Activated naive CD8-positive, alpha-beta T cell treated with anti-CD3 and anti-CD28 coated beads, Interleukin-2, amount 50 U/mL, for 24 hours (primary cell): Measurements from ENCODE around the gene IL15.

ENCODE experiments used
- ATAC-seq: fragments of 150-1000 bp; cut with Tn5 transposase; one replicate; pipeline ENCODE4 v1.10.0; 2021
- DNase-seq: peaks from one replicate; pipeline ENCODE4 v3.0.0; 2021
- H3K27ac Mint-ChIP-seq: one replicate; pipeline ENCODE4 v1.8.0; 2021; ENCODE audit warnings: mild to moderate bottlenecking, mixed read lengths
- H3K27me3 Mint-ChIP-seq: one replicate; pipeline ENCODE4 v1.8.0; 2021; ENCODE audit warnings: mixed read lengths
- H3K36me3 Mint-ChIP-seq: one replicate; pipeline ENCODE4 v1.8.0; 2021; ENCODE audit warnings: low read depth, mixed read lengths
- H3K4me1 Mint-ChIP-seq: one replicate; pipeline ENCODE4 v1.8.0; 2021; ENCODE audit warnings: mixed read lengths
- H3K4me3 Mint-ChIP-seq: one replicate; pipeline ENCODE4 v1.8.0; 2021; ENCODE audit warnings: mild to moderate bottlenecking, moderate library complexity, mixed read lengths
- H3K9me3 Mint-ChIP-seq: one replicate; pipeline ENCODE4 v1.8.0; 2021; ENCODE audit warnings: mixed read lengths

Gene IL15

GRCh38 chr4:141637565-141637964 lies 1.2 kb downstream of the IL15 start:
- Mint-ChIP-seq H3K9me3 (no peaks in the 10 kb centered on the region), H3K27me3 (peaks cover 19% of the 10 kb centered on the region), H3K36me3 (no peaks in the 10 kb centered on the region), H3K4me1 (peaks cover 22% of the 10 kb centered on the region), H3K27ac (no peak overlapping the region), H3K4me3 (peak overlapping the region; percentile 93)
- DNase-seq (no peak), ATAC-seq (no peak)

- Mint-ChIP-seq H3K4me1 (peaks cover 22% of the 10 kb centered on the region), H3K36me3 (no peaks in the 10 kb centered on the region), H3K27ac (no peak overlapping the region), H3K9me3 (no peaks in the 10 kb centered on the region), H3K27me3 (peaks cover 19% of the 10 kb centered on the region), H3K4me3 (no peak overlapping the region)
- DNase-seq (no peak), ATAC-seq (no peak)
These were observed 1.8 kb downstream of the IL15 start for GRCh38 chr4:141638230-141638629.

DNA sequence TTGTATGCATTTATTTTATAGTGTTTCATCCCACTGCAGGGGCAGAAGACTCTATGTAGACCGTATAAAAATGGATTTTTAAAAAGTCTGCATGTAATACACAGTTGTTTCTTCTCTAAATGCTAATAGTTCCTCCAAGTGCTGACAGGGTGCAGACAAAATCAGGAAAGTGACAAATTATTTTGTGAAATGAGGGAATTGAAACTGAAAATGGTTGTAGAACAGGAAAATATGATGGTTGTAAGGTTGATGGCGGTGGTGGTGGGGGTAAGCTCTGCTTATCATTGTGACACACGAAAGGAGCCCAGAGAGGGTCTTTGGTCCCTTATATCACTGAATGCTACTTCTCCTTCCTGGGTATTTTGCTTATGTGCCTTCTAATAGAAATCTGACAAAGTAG lies 4.3 kb downstream of the IL15 start:
- Mint-ChIP-seq H3K4me3 (no peak overlapping the region), H3K27ac (no peak overlapping the region), H3K36me3 (no peaks in the 10 kb centered on the region), H3K4me1 (peaks cover 24% of the 10 kb centered on the region), H3K9me3 (no peaks in the 10 kb centered on the region), H3K27me3 (peaks cover 18% of the 10 kb centered on the region)
- no peak for DNase-seq
- no peak for ATAC-seq

GRCh38 chr4:141642063-141642462 lies 5.7 kb downstream of the IL15 start:
- ATAC-seq (no peak), DNase-seq (no peak)
- Mint-ChIP-seq H3K36me3 (no peaks in the 10 kb centered on the region), H3K4me3 (no peak overlapping the region), H3K27me3 (peaks cover 13% of the 10 kb centered on the region), H3K9me3 (no peaks in the 10 kb centered on the region), H3K4me1 (peaks cover 19% of the 10 kb centered on the region), H3K27ac (no peak overlapping the region)

GRCh38 chr4:141642711-141643110 lies 6.3 kb downstream of the IL15 start:
- Mint-ChIP-seq H3K27me3 (peaks cover 10% of the 10 kb centered on the region), H3K9me3 (no peaks in the 10 kb centered on the region), H3K27ac (no peak overlapping the region), H3K4me3 (no peak overlapping the region), H3K36me3 (no peaks in the 10 kb centered on the region), H3K4me1 (peaks cover 15% of the 10 kb centered on the region)
- DNase-seq (no peak), ATAC-seq (no peak)

GRCh38 chr4:141643557-141643956 lies 7.2 kb downstream of the IL15 start:
- no peaks in the 10 kb centered on the region for H3K9me3 Mint-ChIP-seq
- DNase-seq: no peak
- H3K27ac Mint-ChIP-seq: no peak overlapping the region

GRCh38 chr4:141645611-141646340 lies 9.4 kb downstream of the IL15 start:
- DNase-seq (no peak), ATAC-seq (no peak)
- H3K36me3 Mint-ChIP-seq: no peaks in the 10 kb centered on the region
- no peak overlapping the region for H3K27ac Mint-ChIP-seq
- H3K4me1 Mint-ChIP-seq: peaks cover 8% of the 10 kb centered on the region
- no peaks in the 10 kb centered on the region for H3K27me3 Mint-ChIP-seq
- no peaks in the 10 kb centered on the region for H3K9me3 Mint-ChIP-seq
- H3K4me3 Mint-ChIP-seq: no peak overlapping the region

More at GRCh38 chr4:141643557-141643956, 7.2 kb downstream of the IL15 start:
- Mint-ChIP-seq H3K36me3 (no peaks in the 10 kb centered on the region), H3K4me1 (peaks cover 15% of the 10 kb centered on the region), H3K27me3 (peaks cover 5% of the 10 kb centered on the region), H3K4me3 (no peak overlapping the region)
- ATAC-seq: no peak

DNA sequence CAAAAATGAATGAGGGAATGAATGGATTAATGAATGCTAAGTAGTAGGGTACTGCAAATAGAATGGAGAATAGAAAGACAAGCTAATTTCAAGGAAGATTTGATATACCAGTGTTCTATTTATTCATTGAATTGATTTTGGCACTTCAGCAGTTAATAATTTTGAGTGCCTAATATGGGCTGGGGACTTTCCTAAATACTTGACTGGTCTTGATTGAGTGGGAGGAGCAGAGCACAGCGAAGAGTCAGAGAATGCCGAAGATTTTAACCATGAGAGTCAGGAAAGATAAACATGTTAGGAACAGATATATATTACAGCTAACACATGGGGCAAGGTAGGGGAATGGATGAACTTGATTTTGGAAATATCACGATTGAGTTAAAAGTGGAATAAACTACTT lies 10.6 kb downstream of the IL15 start:
- no peaks in the 10 kb centered on the region for H3K27me3 Mint-ChIP-seq

GRCh38 chr4:141647966-141648365 lies 11.6 kb downstream of the IL15 start:
- Mint-ChIP-seq H3K36me3 (no peaks in the 10 kb centered on the region), H3K4me1 (peaks cover 7% of the 10 kb centered on the region), H3K27ac (no peak overlapping the region), H3K9me3 (no peaks in the 10 kb centered on the region), H3K27me3 (no peaks in the 10 kb centered on the region), H3K4me3 (no peak overlapping the region)
- no peak for ATAC-seq
- DNase-seq: no peak

More for the DNA sequence above, 10.6 kb downstream of the IL15 start:
- Mint-ChIP-seq H3K4me3 (no peak overlapping the region), H3K36me3 (no peaks in the 10 kb centered on the region), H3K9me3 (no peaks in the 10 kb centered on the region), H3K4me1 (peaks cover 7% of the 10 kb centered on the region), H3K27ac (no peak overlapping the region)
- DNase-seq (no peak), ATAC-seq (no peak)

GRCh38 chr4:141652161-141652778 lies 15.9 kb downstream of the IL15 start:
- DNase-seq (no peak), ATAC-seq (no peak)
- Mint-ChIP-seq H3K4me1 (peaks cover 4% of the 10 kb centered on the region), H3K27ac (no peak overlapping the region), H3K9me3 (no peaks in the 10 kb centered on the region), H3K36me3 (no peaks in the 10 kb centered on the region), H3K27me3 (no peaks in the 10 kb centered on the region), H3K4me3 (no peak overlapping the region)

GRCh38 chr4:141654098-141654497 lies 17.7 kb downstream of the IL15 start:
- no peaks in the 10 kb centered on the region for H3K36me3 Mint-ChIP-seq
- peaks cover 4% of the 10 kb centered on the region for H3K4me1 Mint-ChIP-seq
- H3K9me3 Mint-ChIP-seq: no peaks in the 10 kb centered on the region
- no peaks in the 10 kb centered on the region for H3K27me3 Mint-ChIP-seq
- no peak for ATAC-seq
- no peak for DNase-seq
- H3K4me3 Mint-ChIP-seq: no peak overlapping the region
- H3K27ac Mint-ChIP-seq: no peak overlapping the region

- H3K9me3 Mint-ChIP-seq: no peaks in the 10 kb centered on the region
- no peaks in the 10 kb centered on the region for H3K36me3 Mint-ChIP-seq
- H3K4me1 Mint-ChIP-seq: peaks cover 4% of the 10 kb centered on the region
- DNase-seq (no peak), ATAC-seq (no peak)
- H3K27ac Mint-ChIP-seq: no peak overlapping the region
- H3K4me3 Mint-ChIP-seq: no peak overlapping the region
- H3K27me3 Mint-ChIP-seq: no peaks in the 10 kb centered on the region
These were observed 19.6 kb downstream of the IL15 start for GRCh38 chr4:141656031-141656430.

DNA sequence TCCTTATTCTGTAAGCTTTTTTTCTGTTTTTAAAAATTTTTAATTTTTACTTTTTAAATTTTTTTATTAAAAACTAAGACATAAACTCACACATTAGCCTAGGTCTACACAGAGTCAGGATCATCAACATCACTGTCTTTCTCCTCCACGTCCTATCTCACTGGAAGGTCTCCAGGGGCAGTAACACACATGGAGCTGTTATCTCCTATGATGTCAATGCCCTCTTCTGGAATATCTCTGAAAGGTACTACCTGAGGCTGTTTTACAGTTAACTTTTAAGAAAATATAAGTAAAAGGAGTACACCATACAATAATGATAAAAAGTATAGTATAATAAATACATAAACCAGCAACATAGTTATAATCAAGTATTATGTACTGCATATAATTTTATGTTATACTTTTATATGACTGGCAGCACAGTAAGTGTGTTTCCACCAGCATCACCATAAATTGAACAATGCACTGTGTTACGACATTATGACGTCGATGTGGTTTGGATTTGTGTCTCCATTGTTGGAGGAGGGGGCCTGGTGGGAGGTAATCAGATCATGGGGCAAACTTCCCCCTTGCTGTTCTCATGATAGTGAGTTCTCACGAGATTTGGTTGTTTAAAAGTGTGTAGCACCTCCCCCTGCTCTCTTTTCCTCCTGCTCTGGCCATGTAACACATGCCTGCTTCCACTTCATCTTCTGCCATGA lies 21.3 kb downstream of the IL15 start:
- Mint-ChIP-seq H3K27me3 (no peaks in the 10 kb centered on the region), H3K27ac (no peak overlapping the region), H3K9me3 (no peaks in the 10 kb centered on the region), H3K4me3 (no peak overlapping the region), H3K36me3 (no peaks in the 10 kb centered on the region), H3K4me1 (peaks cover 4% of the 10 kb centered on the region)
- ATAC-seq: no peak
- no peak for DNase-seq

DNA sequence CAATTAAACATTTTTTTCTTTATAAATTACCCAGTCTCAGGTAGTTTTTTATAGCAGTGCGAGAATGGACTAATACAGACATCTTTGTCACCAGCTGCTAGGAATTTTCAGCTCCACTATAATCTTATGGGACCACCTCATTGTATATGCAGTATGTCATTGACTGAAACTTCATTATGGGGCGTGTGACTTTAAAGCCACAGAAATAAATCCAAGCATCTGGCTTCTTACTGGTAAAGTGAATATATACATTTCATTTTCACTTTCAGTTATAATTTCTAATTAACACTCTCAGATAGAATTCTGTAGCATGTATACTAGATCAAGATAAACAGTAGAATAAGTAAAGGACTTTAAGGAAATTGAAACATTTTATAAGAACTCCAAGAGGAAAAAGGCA lies 21.9 kb downstream of the IL15 start:
- H3K27me3 Mint-ChIP-seq: no peaks in the 10 kb centered on the region
- no peaks in the 10 kb centered on the region for H3K36me3 Mint-ChIP-seq
- DNase-seq (no peak), ATAC-seq (no peak)
- H3K9me3 Mint-ChIP-seq: no peaks in the 10 kb centered on the region
- no peak overlapping the region for H3K4me3 Mint-ChIP-seq
- no peak overlapping the region for H3K27ac Mint-ChIP-seq
- H3K4me1 Mint-ChIP-seq: peaks cover 4% of the 10 kb centered on the region

DNA sequence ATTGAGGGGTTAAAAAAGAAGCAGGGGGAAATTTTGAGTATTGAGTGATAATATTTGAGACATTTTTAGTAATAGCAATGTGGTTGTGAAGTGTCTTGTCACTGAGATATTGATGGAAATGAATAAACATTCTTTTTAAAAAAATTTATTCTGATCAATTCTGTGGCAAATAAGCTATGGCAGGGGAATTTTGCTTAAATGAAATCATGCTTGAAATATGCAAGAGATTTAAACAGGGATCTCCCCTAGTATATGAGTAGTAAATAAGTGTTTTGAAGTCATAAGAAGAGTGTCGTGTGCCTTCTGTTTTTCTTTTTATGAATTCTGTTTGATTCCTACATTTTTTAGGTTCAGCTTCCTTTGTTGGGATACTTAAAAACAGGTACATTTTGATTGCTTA lies 23.2 kb downstream of the IL15 start:
- ATAC-seq (no peak), DNase-seq (no peak)
- Mint-ChIP-seq H3K27ac (no peak overlapping the region), H3K4me1 (peaks cover 4% of the 10 kb centered on the region), H3K36me3 (no peaks in the 10 kb centered on the region), H3K4me3 (no peak overlapping the region), H3K27me3 (no peaks in the 10 kb centered on the region), H3K9me3 (no peaks in the 10 kb centered on the region)
